SK-N-SH (cell line): Measurements from ENCODE around the gene SNX9. TPM values are rescaled to one million over a fixed set of nuclear protein-coding genes. Genes with fewer than 3 reads are reported as not detected.

Source experiments
- CTCF ChIA-PET: fragments of 300-600, 350-600 bp; formaldehyde crosslinking; extraction: SDS; loops from one replicate; lab custom pipeline; 2021; lab: Yijun Ruan, JAX
- POLR2A ChIA-PET: fragments of 350-600 bp; sonication (Branson Sonifier 250); formaldehyde crosslinking; extraction: SDS; loops from one replicate; lab custom pipeline; 2020; ENCODE audit warnings: antibody characterized with exemption, inconsistent platforms; lab: Yijun Ruan, JAX
- DNase-seq: peaks from one replicate; pipeline ENCODE4 v3.0.0; 2012
- H2AFZ ChIP-seq: fragments of 200-600 bp; sonication (generic); 2 replicates; pipeline ENCODE4 v1.8.1; 2016; ENCODE audit warnings: antibody characterized with exemption, mild to moderate bottlenecking, low read depth
- H3F3A ChIP-seq: fragments of 200-600 bp; sonication (generic); replicated peaks from 2 replicates; pipeline ENCODE3; 2016; ENCODE audit warnings: antibody characterized with exemption, mild to moderate bottlenecking; ENCODE audit not compliant: insufficient read depth
- H3K27ac ChIP-seq, 2 experiments: fragments of 200-500 bp in 1 of 2; fragments of 200-600 bp in 1 of 2; sonication (Bioruptor generic) in 1 of 2; sonication (generic), shearing (Covaris generic) in 1 of 2; 2 replicates each; pipeline versions ENCODE4 v1.5.1 to v1.6.1; 2014 to 2016; ENCODE audit warnings: low read depth in 2 of 2, inconsistent platforms in 1 of 2, low read length in 1 of 2, mild to moderate bottlenecking in 1 of 2, mixed read lengths in 1 of 2
- H3K27me3 ChIP-seq: fragments of 200-600 bp; sonication (generic), shearing (Covaris generic); 2 replicates; pipeline ENCODE4 v1.6.1; 2016; ENCODE audit warnings: mixed run types; ENCODE audit not compliant: insufficient read depth
- H3K36me3 ChIP-seq, 2 experiments: fragments of 200-500 bp in 1 of 2; fragments of 200-600 bp in 1 of 2; sonication (Bioruptor generic) in 1 of 2; sonication (generic) in 1 of 2; replicated peaks in 1 of 2; 2 replicates each; pipeline versions ENCODE3 to v1.5.1; 2014 to 2016; ENCODE audit warnings: low read length in 1 of 2, mild to moderate bottlenecking in 1 of 2; ENCODE audit not compliant: insufficient read depth in 2 of 2, control insufficient read depth in 1 of 2
- H3K4me1 ChIP-seq, 2 experiments: fragments of 200-500 bp in 1 of 2; fragments of 200-600 bp in 1 of 2; sonication (Bioruptor generic) in 1 of 2; sonication (generic), shearing (Covaris generic) in 1 of 2; 2 replicates each; pipeline versions ENCODE4 v1.5.1 to v1.6.1; 2014 to 2016; ENCODE audit warnings: low read depth in 1 of 2, low read length in 1 of 2, mixed run types in 1 of 2; ENCODE audit not compliant: insufficient read depth in 2 of 2, control insufficient read depth in 1 of 2
- H3K4me2 ChIP-seq: fragments of 200-600 bp; sonication (generic), shearing (Covaris generic); 2 replicates; pipeline ENCODE4 v1.6.1; 2017; ENCODE audit warnings: mixed run types
- H3K4me3 ChIP-seq, 2 experiments: fragments of 200-500 bp in 1 of 2; fragments of 200-600 bp in 1 of 2; sonication (Bioruptor generic) in 1 of 2; sonication (generic), shearing (Covaris generic) in 1 of 2; 2 replicates each; pipeline versions ENCODE4 v1.5.1 to v1.8.1; 2014 to 2016; ENCODE audit warnings: low read depth in 2 of 2, inconsistent platforms in 1 of 2, low read length in 1 of 2, mild to moderate bottlenecking in 1 of 2, mixed read lengths in 1 of 2, moderate library complexity in 1 of 2
- H3K79me2 ChIP-seq: fragments of 200-600 bp; sonication (generic); 2 replicates; pipeline ENCODE4 v1.8.1; 2017; ENCODE audit warnings: mild to moderate bottlenecking; ENCODE audit not compliant: insufficient read depth
- H3K9ac ChIP-seq: fragments of 200-600 bp; sonication (generic); 2 replicates; pipeline ENCODE4 v1.6.1; 2017; ENCODE audit warnings: mixed run types
- H3K9me2 ChIP-seq: fragments of 200-600 bp; sonication (generic); 2 replicates; pipeline ENCODE4 v1.6.1; 2017; ENCODE audit warnings: mixed run types
- H3K9me3 ChIP-seq: fragments of 200-600 bp; sonication (generic); 2 replicates; pipeline ENCODE4 v1.6.1; 2017; ENCODE audit warnings: mixed run types, mild to moderate bottlenecking, moderate library complexity
- H4K20me1 ChIP-seq: fragments of 200-600 bp; sonication (generic); 2 replicates; pipeline ENCODE4 v1.6.1; 2017; ENCODE audit warnings: mild to moderate bottlenecking, mixed run types; ENCODE audit not compliant: insufficient read depth
- CHD2 ChIP-seq: fragments of 150-350 bp; IDR thresholded peaks from 2 replicates; pipeline ENCODE4 v1.6.1; 2018; ENCODE audit warnings: low read length; ENCODE audit not compliant: partially characterized antibody
- EP300 ChIP-seq, 2 experiments: IDR thresholded peaks; 2 replicates each; pipeline versions ENCODE4 v1.4.0 to v1.6.1; 2012; ENCODE audit warnings: borderline replicate concordance in 1 of 2, low read depth in 1 of 2, low read length in 1 of 2
- EZH2phosphoT487 ChIP-seq: fragments of 200-600 bp; sonication (generic); IDR thresholded peaks from 2 replicates; pipeline ENCODE4 v1.6.1; 2017; ENCODE audit warnings: low read depth, mixed run types, mild to moderate bottlenecking, antibody characterized with exemption, moderate library complexity, borderline replicate concordance
- FOSL2 ChIP-seq: IDR thresholded peaks from 2 replicates; pipeline ENCODE4 v1.4.0; 2012; ENCODE audit warnings: low read depth, mild to moderate bottlenecking, moderate library complexity, borderline replicate concordance
- FOXJ3 ChIP-seq: sonication (generic); formaldehyde crosslinking; IDR thresholded peaks from 2 replicates; pipeline ENCODE4 v1.5.1; 2020; ENCODE audit warnings: mild to moderate bottlenecking, missing genetic modification reagents
- MAX ChIP-seq: IDR thresholded peaks from 2 replicates; pipeline ENCODE4 v1.4.0; 2012; ENCODE audit warnings: low read depth
- MEF2A ChIP-seq: IDR thresholded peaks from 2 replicates; pipeline ENCODE4 v1.4.0; 2012; ENCODE audit warnings: low read depth, borderline replicate concordance
- MXI1 ChIP-seq: IDR thresholded peaks from 2 replicates; pipeline ENCODE4 v1.6.1; 2012; ENCODE audit warnings: mild to moderate bottlenecking, low read depth, low read length, improper control_type of control experiment
- NRF1 ChIP-seq: IDR thresholded peaks from 2 replicates; pipeline ENCODE4 v1.6.1; 2012; ENCODE audit warnings: low read depth, mild to moderate bottlenecking, low read length
- POLR2AphosphoS5 ChIP-seq: IDR thresholded peaks from 2 replicates; pipeline ENCODE4 v1.6.1; 2012; ENCODE audit warnings: low read depth, low read length
- RAD21 ChIP-seq: IDR thresholded peaks from 2 replicates; pipeline ENCODE4 v1.6.1; 2012; ENCODE audit warnings: mild to moderate bottlenecking, low read length
- RCOR1 ChIP-seq: fragments of 150-350 bp; IDR thresholded peaks from 2 replicates; pipeline ENCODE4 v1.6.1; 2017; ENCODE audit warnings: antibody characterized with exemption, low read length
- USF2 ChIP-seq: fragments of 150-350 bp; IDR thresholded peaks from 2 replicates; pipeline ENCODE4 v1.6.1; 2017; ENCODE audit warnings: antibody characterized with exemption, low read length, low read depth, borderline replicate concordance
- WGBS: methylation state at CpG from one replicate; pipeline ENCODE4 v1.1.6; 2017; ENCODE audit warnings: low lambda C conversion rate; 5-methylcytosine and 5-hydroxymethylcytosine counted together
- polyA plus RNA-seq, 3 experiments: library from polyadenylated mRNA; depleted of rRNA; stranded (reverse); fragments of >200 nt; gene quantifications; 2 replicates each; pipeline ENCODE4 v1.2.3, GENCODE V29; 2012

The SNX9 gene
- polyA plus RNA-seq, 1 of the 3 experiments (the other 2 are of a cell fraction): 31.6 TPM

GRCh38 chr6:157955675-157956074, 132.6 kb downstream of the SNX9 start:
- no peak overlapping the region for H3K4me3 ChIP-seq
- no peak overlapping the region for H3K27ac ChIP-seq
- H3K36me3 ChIP-seq: peaks cover 0 to 3% of the 10 kb centered on the region in 2 experiments
- H3K9me3 ChIP-seq: peaks cover 9% of the 10 kb centered on the region; the same call in 1 of the 2 replicates
- TF ChIP-seq MEF2A (no peak), RAD21 (no peak), USF2 (no peak), NRF1 (no peak), MAX (no peak), POLR2AphosphoS5 (no peak), FOXJ3 (CRISPR knock-in tag) (no peak), EZH2phosphoT487 (no peak), CHD2 (no peak), MXI1 (no peak), FOSL2 (no peak)
- CTCF ChIA-PET: interaction anchor here (1.6 kb wide), 1 partner anchor 8 kb away, joined by 5 read pairs; no protein-coding TSS in a partner anchor
- 95% methylated on average over 6 of the region's 6 CpGs for WGBS
- no peaks in the 10 kb centered on the region for H4K20me1 ChIP-seq
- POLR2A ChIA-PET: no interaction called here
- H2AFZ ChIP-seq: no peak overlapping the region
- H3K4me1 ChIP-seq: peaks cover 0 to 5% of the 10 kb centered on the region in 2 experiments; a peak in 1 of 4 replicates
- peaks cover 6% of the 10 kb centered on the region for H3F3A ChIP-seq
- H3K79me2 ChIP-seq: no peaks in the 10 kb centered on the region
- no peaks in the 10 kb centered on the region for H3K27me3 ChIP-seq
- H3K4me2 ChIP-seq: no peak overlapping the region
- no peak overlapping the region for H3K9ac ChIP-seq
- no peaks in the 10 kb centered on the region for H3K9me2 ChIP-seq
- no peak for DNase-seq

DNA sequence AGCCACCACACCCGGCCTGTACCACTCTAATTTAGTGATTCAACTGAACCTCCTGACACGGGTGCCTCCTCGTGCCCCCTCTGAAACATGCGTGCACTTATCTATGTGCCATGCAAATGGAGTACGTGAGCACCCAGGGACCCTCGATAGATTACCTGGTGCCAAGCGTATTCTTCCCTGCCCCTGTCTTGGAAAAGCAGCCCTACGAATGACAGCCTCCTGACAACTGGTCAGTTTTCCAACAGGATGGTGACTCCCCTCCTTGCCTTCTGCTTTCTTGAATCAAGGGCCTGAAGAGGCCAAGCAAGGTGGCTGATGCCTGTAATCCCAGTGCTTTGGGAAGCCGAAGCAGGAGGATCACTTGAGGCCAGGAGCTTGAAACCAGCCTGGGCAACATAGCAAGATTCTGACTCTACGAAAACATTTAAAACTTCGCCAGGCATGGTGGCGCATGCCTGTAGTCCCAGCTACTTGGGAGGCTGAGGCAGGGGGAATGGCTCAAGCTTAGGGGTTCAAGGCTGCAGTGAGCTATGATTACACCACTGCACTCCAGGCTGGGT, 133.2 kb downstream of the SNX9 start:
- CTCF ChIA-PET: interaction anchor here (1.6 kb wide), 1 partner anchor 9 kb away, joined by 5 read pairs; no protein-coding TSS in a partner anchor
- WGBS: 90% methylated on average over 12 of the region's 12 CpGs

More for the DNA sequence above, 133.2 kb downstream of the SNX9 start:
- H3K27ac ChIP-seq: no peak overlapping the region
- DNase-seq: no peak
- no peak overlapping the region for H3K9ac ChIP-seq
- H3K9me2 ChIP-seq: no peaks in the 10 kb centered on the region
- TF ChIP-seq EZH2phosphoT487: no peak
- TF ChIP-seq RCOR1: no peak
- no peak for TF ChIP-seq EP300 (IDR thresholded peaks at IDR 0.05; ENCODE audit: borderline replicate concordance in 1 of 2, low read depth in 1 of 2, low read length in 1 of 2)
- no peaks in the 10 kb centered on the region for H3K79me2 ChIP-seq
- H3K36me3 ChIP-seq: peaks cover 0 to 3% of the 10 kb centered on the region in 2 experiments
- no peak overlapping the region for H2AFZ ChIP-seq
- H4K20me1 ChIP-seq: no peaks in the 10 kb centered on the region
- peaks cover 9% of the 10 kb centered on the region; the same call in 1 of the 2 replicates for H3K9me3 ChIP-seq
- no peak overlapping the region for H3K4me3 ChIP-seq
- H3K4me1 ChIP-seq: peaks cover 0 to 11% of the 10 kb centered on the region in 2 experiments; a peak in 1 of 4 replicates
- no peaks in the 10 kb centered on the region for H3K27me3 ChIP-seq
- POLR2A ChIA-PET: no interaction called here
- H3K4me2 ChIP-seq: no peak overlapping the region
- H3F3A ChIP-seq: peaks cover 7% of the 10 kb centered on the region
